GM12875 (cell line): ENCODE measurements around the gene FBXL12.
"Not testable (repeated sequence)": the region's sequence is repeated elsewhere in the genome, so short reads cannot be mapped to it uniquely, and the experiment has no call there.

Source experiments
- H3K4me3 ChIP-seq: one replicate; pipeline ENCODE4 v1.5.1; 2011; ENCODE audit warnings: low read depth, low read length, control low read depth
- CTCF ChIP-seq: IDR thresholded peaks from 2 replicates; pipeline ENCODE4 v1.5.1; 2011; ENCODE audit warnings: low read depth, mild to moderate bottlenecking, control low read depth, inconsistent platforms, low read length, moderate library complexity, borderline replicate concordance; ENCODE audit not compliant: insufficient read depth

The FBXL12 gene

GRCh38 chr19:9849791-9850190 lies 30.9 kb upstream of the FBXL12 start:
- TF ChIP-seq CTCF: no peak
- no peak overlapping the region for H3K4me3 ChIP-seq

- H3K4me3 ChIP-seq: no peak overlapping the region
- no peak for TF ChIP-seq CTCF
These were observed 29.9 kb upstream of the FBXL12 start for GRCh38 chr19:9848762-9849161.

- no peak overlapping the region for H3K4me3 ChIP-seq
- peak; percentile 57 for TF ChIP-seq CTCF
These were observed 29.2 kb upstream of the FBXL12 start for GRCh38 chr19:9848060-9848459.

GRCh38 chr19:9847087-9847671 lies 28.3 kb upstream of the FBXL12 start:
- no peak overlapping the region for H3K4me3 ChIP-seq
- peak; percentile 39; the same call in 1 of the 2 replicates for TF ChIP-seq CTCF

GRCh38 chr19:9843626-9844273 lies 24.9 kb upstream of the FBXL12 start:
- not testable (repeated sequence) for H3K4me3 ChIP-seq

- no peak for TF ChIP-seq CTCF
- no peak overlapping the region for H3K4me3 ChIP-seq
These were observed 24.2 kb upstream of the FBXL12 start for GRCh38 chr19:9842834-9843625.

- H3K4me3 ChIP-seq: no peak overlapping the region
- TF ChIP-seq CTCF: no peak
These were observed 20.5 kb upstream of the FBXL12 start for GRCh38 chr19:9839415-9839814.
